GM12801 (cell line): ENCODE measurements around the gene USP12.

Experiments used
- TF ChIP-seq, protein P1 (sequence below): IDR thresholded peaks from one replicate; pipeline ENCODE4 v1.5.1; 2011; ENCODE audit warnings: control low read depth; ENCODE audit not compliant: insufficient read length; ENCODE audit errors: extremely low read depth

The USP12 gene

GRCh38 chr13:27076421-27076820, 95.2 kb downstream of the USP12 start:
- TF ChIP-seq, protein P1, sequence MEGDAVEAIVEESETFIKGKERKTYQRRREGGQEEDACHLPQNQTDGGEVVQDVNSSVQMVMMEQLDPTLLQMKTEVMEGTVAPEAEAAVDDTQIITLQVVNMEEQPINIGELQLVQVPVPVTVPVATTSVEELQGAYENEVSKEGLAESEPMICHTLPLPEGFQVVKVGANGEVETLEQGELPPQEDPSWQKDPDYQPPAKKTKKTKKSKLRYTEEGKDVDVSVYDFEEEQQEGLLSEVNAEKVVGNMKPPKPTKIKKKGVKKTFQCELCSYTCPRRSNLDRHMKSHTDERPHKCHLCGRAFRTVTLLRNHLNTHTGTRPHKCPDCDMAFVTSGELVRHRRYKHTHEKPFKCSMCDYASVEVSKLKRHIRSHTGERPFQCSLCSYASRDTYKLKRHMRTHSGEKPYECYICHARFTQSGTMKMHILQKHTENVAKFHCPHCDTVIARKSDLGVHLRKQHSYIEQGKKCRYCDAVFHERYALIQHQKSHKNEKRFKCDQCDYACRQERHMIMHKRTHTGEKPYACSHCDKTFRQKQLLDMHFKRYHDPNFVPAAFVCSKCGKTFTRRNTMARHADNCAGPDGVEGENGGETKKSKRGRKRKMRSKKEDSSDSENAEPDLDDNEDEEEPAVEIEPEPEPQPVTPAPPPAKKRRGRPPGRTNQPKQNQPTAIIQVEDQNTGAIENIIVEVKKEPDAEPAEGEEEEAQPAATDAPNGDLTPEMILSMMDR = no peak

GRCh38 chr13:27073186-27073585, 98.4 kb downstream of the USP12 start:
- TF ChIP-seq, protein P1 = no peak

GRCh38 chr13:27065582-27065981, 106.0 kb downstream of the USP12 start:
- TF ChIP-seq, protein P1 = no peak

- TF ChIP-seq, protein P1 = no peak
Measured at GRCh38 chr13:27064252-27064995, 107.2 kb downstream of the USP12 start.

DNA sequence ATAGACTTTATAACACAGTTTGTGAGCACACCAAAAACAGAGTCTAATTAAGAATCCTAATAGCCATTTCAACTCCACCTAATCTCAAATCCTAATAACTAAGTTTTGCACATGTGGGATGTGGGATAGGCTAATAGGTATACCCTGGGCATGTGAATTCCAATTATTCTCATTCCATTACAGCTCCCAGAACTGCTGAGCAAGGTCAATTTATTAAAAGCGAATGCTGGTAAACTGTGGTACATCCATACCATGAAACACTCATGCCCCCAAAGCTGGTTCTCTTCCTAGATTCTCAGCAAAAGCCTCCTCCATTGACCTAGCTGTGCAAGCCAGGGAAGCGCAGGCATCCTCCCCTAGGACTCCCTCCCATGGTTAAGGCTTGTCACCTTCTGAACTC, 113.8 kb downstream of the USP12 start:
- TF ChIP-seq, protein P1 = no peak

DNA sequence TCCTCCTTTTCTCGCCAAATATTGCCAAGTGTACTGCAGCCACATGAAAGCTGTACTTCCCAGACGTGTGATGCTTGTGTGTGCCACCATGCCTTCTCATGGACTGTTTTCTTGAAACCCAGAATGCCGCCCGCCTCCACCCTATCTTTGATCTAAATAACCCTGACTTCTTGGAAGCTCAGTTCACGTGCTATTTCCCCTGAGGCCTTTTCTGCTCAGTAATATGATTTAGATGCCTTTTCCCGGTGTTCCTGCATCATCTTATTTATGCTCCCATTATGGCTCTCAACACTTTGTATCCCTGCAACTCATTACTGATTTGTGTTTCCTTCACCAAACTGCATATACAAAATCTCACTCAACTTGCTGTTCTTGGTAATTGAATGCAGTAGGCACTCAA, 116.1 kb downstream of the USP12 start:
- TF ChIP-seq, protein P1 = no peak

DNA sequence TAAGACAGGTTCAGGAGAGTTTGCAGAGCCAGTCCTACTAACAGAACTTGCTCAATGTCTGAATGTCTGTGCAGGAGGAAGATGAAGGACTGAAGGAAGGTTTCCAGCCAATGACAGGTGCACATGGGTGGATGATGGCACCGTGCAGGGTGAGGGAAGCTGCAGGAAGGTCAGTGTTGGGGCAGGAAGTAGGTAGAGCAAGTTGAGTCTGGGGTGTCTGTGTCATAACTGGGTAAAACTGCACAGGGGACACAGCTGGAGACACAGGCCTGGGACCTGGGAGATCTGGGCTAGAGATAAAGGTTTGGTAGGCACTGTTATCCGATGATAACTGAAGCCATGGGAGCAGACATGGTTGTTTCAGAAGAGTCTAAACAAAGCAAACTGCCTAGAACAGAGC, 116.9 kb downstream of the USP12 start:
- TF ChIP-seq, protein P1 = no peak
